Suppressor macrophage treated with lipopolysaccharide for 4 hours (primary cell): Measurements from ENCODE around the gene COL11A1.
"Not testable (repeated sequence)": the region's sequence is repeated elsewhere in the genome, so short reads cannot be mapped to it uniquely, and the experiment has no call there.

Experiments
- DNase-seq: peaks from one replicate; pipeline ENCODE4 v3.0.0-alpha.2; 2020

The COL11A1 gene

GRCh38 chr1:103108376-103109150 is at the start of gene COL11A1:
COL11A1 (minus strand) TSS chr1:103108522; CDS start chr1:103108178, 344 bp downstream.
- no peak for DNase-seq

- no peak for DNase-seq
Observed at GRCh38 chr1:103156966-103157365, 48.6 kb upstream of the COL11A1 start.

GRCh38 chr1:103146166-103146565 is 37.8 kb upstream of the COL11A1 start:
- no peak for DNase-seq

GRCh38 chr1:103145449-103145848 is 37.1 kb upstream of the COL11A1 start:
- no peak for DNase-seq

- no peak for DNase-seq
Observed at GRCh38 chr1:103144681-103145080, 36.4 kb upstream of the COL11A1 start.

- DNase-seq: no peak
Observed at GRCh38 chr1:103142461-103142860, 34.1 kb upstream of the COL11A1 start.

GRCh38 chr1:103129796-103130195 is 21.5 kb upstream of the COL11A1 start:
- no peak for DNase-seq

GRCh38 chr1:103129255-103129654 is 20.9 kb upstream of the COL11A1 start:
- DNase-seq: no peak

GRCh38 chr1:103128256-103128655 is 19.9 kb upstream of the COL11A1 start:
- not testable (repeated sequence) for DNase-seq

- DNase-seq: no peak
Observed at GRCh38 chr1:103125219-103125618, 16.9 kb upstream of the COL11A1 start.

- DNase-seq: no peak
Observed at GRCh38 chr1:103122983-103123720, 14.8 kb upstream of the COL11A1 start.

GRCh38 chr1:103120981-103121380 is 12.7 kb upstream of the COL11A1 start:
- DNase-seq: no peak

- DNase-seq: no peak
Observed at GRCh38 chr1:103112546-103112945, 4.2 kb upstream of the COL11A1 start.

GRCh38 chr1:103111926-103112325 is 3.6 kb upstream of the COL11A1 start:
- no peak for DNase-seq

- DNase-seq: no peak
Observed at GRCh38 chr1:103110701-103111100, 2.4 kb upstream of the COL11A1 start.

GRCh38 chr1:103109311-103109920 is 1.1 kb upstream of the COL11A1 start:
- DNase-seq: no peak

GRCh38 chr1:103107741-103108375 is 464 bp downstream of the COL11A1 start:
- DNase-seq: no peak

- peak; percentile 36 for DNase-seq
Observed at GRCh38 chr1:103106426-103107341, 1.6 kb downstream of the COL11A1 start.

- DNase-seq: no peak
Observed at GRCh38 chr1:103101399-103101798, 6.9 kb downstream of the COL11A1 start.

- DNase-seq: no peak
Observed at GRCh38 chr1:103089221-103089620, 19.1 kb downstream of the COL11A1 start.

- no peak for DNase-seq
Observed at GRCh38 chr1:103087256-103087655, 21.1 kb downstream of the COL11A1 start.

GRCh38 chr1:103084181-103084580 is 24.1 kb downstream of the COL11A1 start:
- DNase-seq: no peak
